H9 (cell line): Measurements from ENCODE around the gene RBKS. TPM values are rescaled to one million over a fixed set of nuclear protein-coding genes. Genes with fewer than 3 reads are reported as not detected.

Source experiments
- DNase-seq: peaks from one replicate; pipeline ENCODE4 v3.0.0-alpha.2; 2017
- H2AFZ ChIP-seq: one replicate; pipeline ENCODE4 v1.6.1; 2013; ENCODE audit warnings: mild to moderate bottlenecking, low read length, control low read depth, moderate library complexity
- H2AK5ac ChIP-seq: 2 replicates; pipeline ENCODE4 v1.6.1; 2013; ENCODE audit warnings: low read length, control low read depth, mixed read lengths; ENCODE audit not compliant: insufficient read length
- H2BK120ac ChIP-seq: one replicate; pipeline ENCODE4 v1.6.1; 2013; ENCODE audit warnings: low read depth, mild to moderate bottlenecking, low read length, control low read depth, inconsistent platforms; ENCODE audit not compliant: poor library complexity, severe bottlenecking
- H2BK12ac ChIP-seq: 2 replicates; pipeline ENCODE4 v1.6.1; 2013; ENCODE audit warnings: low read length, control low read depth, mixed read lengths, low read depth; ENCODE audit not compliant: insufficient read length
- H2BK15ac ChIP-seq: 2 replicates; pipeline ENCODE4 v1.6.1; 2013; ENCODE audit warnings: low read depth, low read length, control low read depth
- H2BK20ac ChIP-seq: one replicate; pipeline ENCODE4 v1.6.1; 2013; ENCODE audit warnings: low read depth, mild to moderate bottlenecking, low read length, control low read depth, inconsistent platforms; ENCODE audit not compliant: poor library complexity, severe bottlenecking
- H2BK5ac ChIP-seq: 2 replicates; pipeline ENCODE4 v1.6.1; 2013; ENCODE audit warnings: low read length, control low read depth, mixed read lengths; ENCODE audit not compliant: insufficient read length
- H3K14ac ChIP-seq: 2 replicates; pipeline ENCODE4 v1.6.1; 2013; ENCODE audit warnings: low read length, control low read depth; ENCODE audit not compliant: insufficient read depth
- H3K18ac ChIP-seq: 2 replicates; pipeline ENCODE4 v1.6.1; 2013; ENCODE audit warnings: low read depth, mild to moderate bottlenecking, mixed read lengths, low read length, control low read depth; ENCODE audit not compliant: insufficient read length
- H3K23ac ChIP-seq: 2 replicates; pipeline ENCODE4 v1.6.1; 2013; ENCODE audit warnings: low read length, control low read depth, mixed read lengths, low read depth; ENCODE audit not compliant: insufficient read length
- H3K23me2 ChIP-seq: 2 replicates; pipeline ENCODE4 v1.6.1; 2013; ENCODE audit warnings: low read depth, mild to moderate bottlenecking, mixed read lengths, low read length, control low read depth; ENCODE audit not compliant: insufficient read length, poor library complexity, severe bottlenecking
- H3K27ac ChIP-seq: 2 replicates; pipeline ENCODE4 v1.5.1; 2013; ENCODE audit warnings: low read length, control low read depth, mixed read lengths, low read depth; ENCODE audit not compliant: insufficient read length
- H3K27me3 ChIP-seq: 2 replicates; pipeline ENCODE4 v1.6.1; 2013; ENCODE audit warnings: low read length, control low read depth, inconsistent platforms; ENCODE audit not compliant: insufficient read depth
- H3K4ac ChIP-seq: 2 replicates; pipeline ENCODE4 v1.6.1; 2013; ENCODE audit warnings: low read depth, mild to moderate bottlenecking, control low read depth, inconsistent platforms, low read length, moderate library complexity
- H3K4me1 ChIP-seq: 2 replicates; pipeline ENCODE4 v1.6.1; 2013; ENCODE audit warnings: low read length, control low read depth, inconsistent platforms; ENCODE audit not compliant: insufficient read depth
- H3K4me2 ChIP-seq: 2 replicates; pipeline ENCODE4 v1.6.1; 2013; ENCODE audit warnings: low read length, control low read depth, mixed read lengths; ENCODE audit not compliant: insufficient read length, insufficient read depth
- H3K56ac ChIP-seq: 2 replicates; pipeline ENCODE4 v1.6.1; 2013; ENCODE audit warnings: low read depth, mild to moderate bottlenecking, mixed read lengths, low read length, control low read depth; ENCODE audit not compliant: insufficient read length
- H3K79me1 ChIP-seq: 2 replicates; pipeline ENCODE4 v1.6.1; 2013; ENCODE audit warnings: low read depth, mild to moderate bottlenecking, moderate library complexity, low read length, control low read depth, inconsistent platforms; ENCODE audit not compliant: insufficient read depth, poor library complexity, severe bottlenecking
- H3K79me2 ChIP-seq: 2 replicates; pipeline ENCODE4 v1.6.1; 2013; ENCODE audit warnings: low read length, control low read depth, inconsistent platforms; ENCODE audit not compliant: insufficient read depth
- H3K9ac ChIP-seq: 2 replicates; pipeline ENCODE4 v1.6.1; 2013; ENCODE audit warnings: low read length, control low read depth, mixed read lengths; ENCODE audit not compliant: insufficient read length; ENCODE audit errors: extremely low read depth
- H3K9me3 ChIP-seq: one replicate; pipeline ENCODE4 v1.6.1; 2013; ENCODE audit warnings: low read depth, low read length, inconsistent platforms; ENCODE audit not compliant: control insufficient read depth
- H3T11ph ChIP-seq: one replicate; pipeline ENCODE4 v1.6.1; 2013; ENCODE audit warnings: mild to moderate bottlenecking, low read length, control low read depth, inconsistent platforms
- H4K20me1 ChIP-seq: one replicate; pipeline ENCODE4 v1.6.1; 2013; ENCODE audit not compliant: control insufficient read depth, insufficient read length, insufficient read depth
- H4K5ac ChIP-seq: 2 replicates; pipeline ENCODE4 v1.6.1; 2013; ENCODE audit warnings: low read depth, mild to moderate bottlenecking, mixed read lengths, low read length, control low read depth; ENCODE audit not compliant: insufficient read length
- H4K8ac ChIP-seq: replicated peaks from 2 replicates; pipeline ENCODE4 v1.6.1; 2013; ENCODE audit warnings: low read length, control low read depth, mixed read lengths, low read depth; ENCODE audit not compliant: insufficient read length
- H4K91ac ChIP-seq: 2 replicates; pipeline ENCODE4 v1.6.1; 2013; ENCODE audit warnings: low read depth, mild to moderate bottlenecking, moderate library complexity, mixed read lengths, low read length, control low read depth; ENCODE audit not compliant: insufficient read length
- H3K27ac Mint-ChIP-seq, 3 experiments: 2 replicates in 2 of 3; 3 replicates in 1 of 3; pipeline ENCODE4 v1.8.0; 2020 to 2021; ENCODE audit warnings: mixed read lengths in 3 of 3, mild to moderate bottlenecking in 1 of 3, moderate library complexity in 1 of 3
- H3K27me3 Mint-ChIP-seq: 2 replicates; pipeline ENCODE4 v1.8.0; 2021; ENCODE audit warnings: low read depth, mild to moderate bottlenecking, moderate library complexity, mixed read lengths
- H3K36me3 Mint-ChIP-seq, 3 experiments: 2 replicates in 2 of 3; 3 replicates in 1 of 3; pipeline ENCODE4 v1.8.0; 2020 to 2021; ENCODE audit warnings: low read depth in 3 of 3, mixed read lengths in 3 of 3; ENCODE audit not compliant: insufficient read depth in 1 of 3
- H3K4me1 Mint-ChIP-seq, 2 experiments: 2 replicates each; pipeline ENCODE4 v1.8.0; 2020; ENCODE audit warnings: mixed read lengths in 2 of 2
- H3K4me3 Mint-ChIP-seq, 2 experiments: 2 replicates in 1 of 2; 3 replicates in 1 of 2; pipeline ENCODE4 v1.8.0; 2020 to 2021; ENCODE audit warnings: mild to moderate bottlenecking in 2 of 2, mixed read lengths in 2 of 2, moderate library complexity in 1 of 2
- H3K9me3 Mint-ChIP-seq, 2 experiments: 2 replicates in 1 of 2; 3 replicates in 1 of 2; pipeline ENCODE4 v1.8.0; 2020; ENCODE audit warnings: mild to moderate bottlenecking in 2 of 2, mixed read lengths in 2 of 2, moderate library complexity in 1 of 2
- WGBS: extraction: QIAGEN DNeasy Blood & Tissue Kit; methylation state at CpG from one replicate; pipeline ENCODE4 v1.1.7; 2013; ENCODE audit warnings: missing lambda C conversion rate, low lambda C conversion rate, mixed read lengths; ENCODE audit not compliant: insufficient read length; ENCODE audit errors: extremely low coverage; 5-methylcytosine and 5-hydroxymethylcytosine counted together
- total RNA-seq: library from RNA; stranded (reverse); gene quantifications from 2 replicates; pipeline ENCODE4 v1.2.1, GENCODE V29; 2021
- TF ChIP-seq, protein P1 (sequence below): fragments of 200-600 bp; sonication (generic); conservative IDR thresholded peaks from 3 replicates; pipeline ENCODE4 v1.8.0; 2021; ENCODE audit warnings: antibody characterized with exemption, mild to moderate bottlenecking

RBKS gene
- total RNA-seq, 1 experiment from 2014 or later = 2.3 TPM

DNA sequence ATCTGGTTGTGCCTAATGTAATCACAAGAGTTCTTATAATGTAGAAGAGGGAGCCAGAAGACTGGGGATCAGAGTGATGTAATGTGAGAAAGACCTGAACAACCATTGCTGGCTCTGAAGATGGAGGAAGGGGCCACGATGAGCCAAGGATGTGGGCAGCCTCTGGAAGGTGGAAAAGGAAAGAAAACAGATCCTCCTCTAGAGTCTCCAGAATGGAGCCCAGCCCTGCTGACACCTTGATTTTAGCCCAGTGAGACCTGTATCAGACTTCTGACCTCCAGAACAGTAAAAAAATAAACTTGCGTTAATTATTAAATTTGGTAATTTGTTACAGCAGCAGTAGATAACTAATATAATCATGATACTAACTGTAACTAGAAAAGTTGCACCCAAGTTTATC, 3.1 kb downstream of the RBKS start:
- Histone ChIP-seq H4K20me1 (no peaks in the 10 kb centered on the region), H3K14ac (no peak overlapping the region), H4K5ac (no peak overlapping the region), H4K91ac (no peak overlapping the region), H3K23ac (no peak overlapping the region), H3K4me2 (no peak overlapping the region), H3K18ac (no peak overlapping the region), H2BK15ac (no peak overlapping the region), H2BK12ac (no peak overlapping the region), H2AFZ (no peak overlapping the region), H3K56ac (no peak overlapping the region), H3K9me3 (no peaks in the 10 kb centered on the region), H3K4me1 (no peaks in the 10 kb centered on the region), H3T11ph (no peak overlapping the region), H2BK120ac (no peak overlapping the region), H3K79me2 (no peaks in the 10 kb centered on the region), H3K23me2 (no peaks in the 10 kb centered on the region), H4K8ac (no peak overlapping the region), H3K27me3 (no peaks in the 10 kb centered on the region), H2BK5ac (no peak overlapping the region), H3K9ac (no peak overlapping the region), H3K27ac (no peak overlapping the region), H2AK5ac (no peak overlapping the region), H2BK20ac (no peak overlapping the region), H3K79me1 (no peaks in the 10 kb centered on the region), H3K4ac (no peak overlapping the region)
- H3K9me3 Mint-ChIP-seq = no peaks in the 10 kb centered on the region; a peak in 1 of 5 replicates
- H3K4me1 Mint-ChIP-seq = peaks cover 6 to 10% of the 10 kb centered on the region in 2 experiments
- no peaks in the 10 kb centered on the region for H3K27me3 Mint-ChIP-seq
- no peak for DNase-seq
- WGBS = no CpG with 5 or more reads among the region's 2 CpGs
- H3K27ac Mint-ChIP-seq = no peak overlapping the region
- TF ChIP-seq, protein P1, sequence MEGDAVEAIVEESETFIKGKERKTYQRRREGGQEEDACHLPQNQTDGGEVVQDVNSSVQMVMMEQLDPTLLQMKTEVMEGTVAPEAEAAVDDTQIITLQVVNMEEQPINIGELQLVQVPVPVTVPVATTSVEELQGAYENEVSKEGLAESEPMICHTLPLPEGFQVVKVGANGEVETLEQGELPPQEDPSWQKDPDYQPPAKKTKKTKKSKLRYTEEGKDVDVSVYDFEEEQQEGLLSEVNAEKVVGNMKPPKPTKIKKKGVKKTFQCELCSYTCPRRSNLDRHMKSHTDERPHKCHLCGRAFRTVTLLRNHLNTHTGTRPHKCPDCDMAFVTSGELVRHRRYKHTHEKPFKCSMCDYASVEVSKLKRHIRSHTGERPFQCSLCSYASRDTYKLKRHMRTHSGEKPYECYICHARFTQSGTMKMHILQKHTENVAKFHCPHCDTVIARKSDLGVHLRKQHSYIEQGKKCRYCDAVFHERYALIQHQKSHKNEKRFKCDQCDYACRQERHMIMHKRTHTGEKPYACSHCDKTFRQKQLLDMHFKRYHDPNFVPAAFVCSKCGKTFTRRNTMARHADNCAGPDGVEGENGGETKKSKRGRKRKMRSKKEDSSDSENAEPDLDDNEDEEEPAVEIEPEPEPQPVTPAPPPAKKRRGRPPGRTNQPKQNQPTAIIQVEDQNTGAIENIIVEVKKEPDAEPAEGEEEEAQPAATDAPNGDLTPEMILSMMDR = no peak
- no peaks in the 10 kb centered on the region for H3K36me3 Mint-ChIP-seq
- no peak overlapping the region for H3K4me3 Mint-ChIP-seq
